ENCODE measurements around the gene APOBEC3A.
A peak's percentile ranks its signal among the peaks of the same experiment; 100 is the strongest.

APOBEC3A gene

DNA sequence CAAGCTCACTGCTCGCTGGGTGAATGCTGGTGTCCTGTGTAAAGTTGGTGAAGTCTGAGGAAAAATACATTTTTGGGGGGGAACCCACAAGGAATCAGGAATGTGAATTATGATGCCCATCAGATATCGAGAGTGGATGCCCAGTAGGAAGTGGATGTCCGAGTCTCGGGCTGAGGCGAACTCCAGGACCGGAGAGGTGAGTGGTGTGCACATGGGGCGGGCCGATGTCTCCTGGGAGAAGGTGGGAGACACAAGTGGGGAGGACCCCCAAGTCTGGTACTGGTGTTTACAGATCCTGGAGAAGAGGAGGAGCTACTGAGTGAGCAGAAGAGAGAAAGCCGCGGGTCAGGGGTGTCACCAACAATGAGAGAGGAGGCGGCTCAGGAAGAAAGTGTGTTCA lies 19.2 kb upstream of the APOBEC3A start:
- H3K27ac ChIP-seq = no peak overlapping the region
- TF ChIP-seq, protein P1, sequence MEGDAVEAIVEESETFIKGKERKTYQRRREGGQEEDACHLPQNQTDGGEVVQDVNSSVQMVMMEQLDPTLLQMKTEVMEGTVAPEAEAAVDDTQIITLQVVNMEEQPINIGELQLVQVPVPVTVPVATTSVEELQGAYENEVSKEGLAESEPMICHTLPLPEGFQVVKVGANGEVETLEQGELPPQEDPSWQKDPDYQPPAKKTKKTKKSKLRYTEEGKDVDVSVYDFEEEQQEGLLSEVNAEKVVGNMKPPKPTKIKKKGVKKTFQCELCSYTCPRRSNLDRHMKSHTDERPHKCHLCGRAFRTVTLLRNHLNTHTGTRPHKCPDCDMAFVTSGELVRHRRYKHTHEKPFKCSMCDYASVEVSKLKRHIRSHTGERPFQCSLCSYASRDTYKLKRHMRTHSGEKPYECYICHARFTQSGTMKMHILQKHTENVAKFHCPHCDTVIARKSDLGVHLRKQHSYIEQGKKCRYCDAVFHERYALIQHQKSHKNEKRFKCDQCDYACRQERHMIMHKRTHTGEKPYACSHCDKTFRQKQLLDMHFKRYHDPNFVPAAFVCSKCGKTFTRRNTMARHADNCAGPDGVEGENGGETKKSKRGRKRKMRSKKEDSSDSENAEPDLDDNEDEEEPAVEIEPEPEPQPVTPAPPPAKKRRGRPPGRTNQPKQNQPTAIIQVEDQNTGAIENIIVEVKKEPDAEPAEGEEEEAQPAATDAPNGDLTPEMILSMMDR (IDR thresholded peaks at IDR 0.05) = no peak
- no peaks in the 10 kb centered on the region for H3K9me3 ChIP-seq
- peaks cover 33% of the 10 kb centered on the region for H3K27me3 ChIP-seq
- peaks cover 28% of the 10 kb centered on the region in 2 experiments for H3K4me1 ChIP-seq (ENCODE audit: control insufficient read depth in 1 of 2, insufficient read depth in 1 of 2, low read depth in 1 of 2, low read length in 1 of 2)
- H3K36me3 ChIP-seq = no peaks in the 10 kb centered on the region
- H3K4me3 ChIP-seq (ENCODE audit: low read depth in 1 of 2, low read length in 1 of 2) = no peak overlapping the region

DNA sequence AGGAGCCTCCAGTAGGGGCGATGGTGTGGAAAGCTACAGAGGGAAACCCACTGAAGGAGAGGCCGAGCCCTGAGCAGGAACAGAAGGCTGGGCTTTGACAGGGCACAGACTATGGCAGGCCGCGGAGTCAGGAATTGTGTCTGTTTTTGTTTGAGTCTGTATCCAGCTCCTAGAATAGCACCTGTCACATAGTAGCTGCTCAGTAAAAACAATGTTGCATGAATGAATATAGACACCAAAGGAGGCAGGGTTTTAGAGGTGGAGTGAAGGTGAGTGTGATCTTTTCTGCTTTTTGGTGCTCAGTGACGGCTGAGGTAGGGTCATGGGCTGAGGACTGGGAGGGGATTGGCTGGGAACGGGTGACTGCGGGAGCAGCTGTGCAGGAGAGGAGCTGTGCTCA lies 18.5 kb upstream of the APOBEC3A start:
- TF ChIP-seq, protein P1 (IDR thresholded peaks at IDR 0.05) = no peak
- peaks cover 26% of the 10 kb centered on the region for H3K27me3 ChIP-seq
- no peaks in the 10 kb centered on the region for H3K9me3 ChIP-seq

DNA sequence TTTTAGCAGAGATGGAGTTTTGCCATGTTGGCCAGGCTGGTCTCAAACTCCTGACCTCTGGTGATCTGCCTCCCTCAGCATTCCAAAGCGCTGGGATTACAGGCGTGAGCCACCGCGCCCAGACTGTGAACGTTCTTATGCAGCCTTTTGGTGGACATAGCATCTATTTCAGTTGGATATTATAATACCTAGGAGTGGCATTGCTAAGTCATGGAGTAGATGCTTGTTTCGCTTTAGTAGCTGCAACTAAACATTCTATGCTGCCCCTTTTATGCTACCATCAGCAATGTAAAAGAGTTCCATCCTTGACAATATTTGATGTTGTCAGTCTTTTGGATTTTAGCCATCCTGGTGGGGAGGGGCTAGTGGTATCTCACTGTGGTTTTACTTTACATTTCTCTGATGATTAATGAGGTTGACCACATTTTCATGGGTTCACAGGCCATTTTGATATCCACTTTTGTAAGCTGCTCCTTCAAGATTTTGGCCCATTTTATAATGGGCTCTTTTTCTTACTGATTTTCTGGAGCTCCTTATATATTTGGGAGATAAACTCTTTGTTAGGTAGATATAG lies 16.5 kb upstream of the APOBEC3A start:
- Histone ChIP-seq H3K9me3 (no peaks in the 10 kb centered on the region), H3K36me3 (no peaks in the 10 kb centered on the region), H3K4me3 (ENCODE audit: low read depth in 1 of 2, low read length in 1 of 2) (peak overlapping the region; percentile 12 to 51), H3K27ac (peak overlapping the region; percentile 100), H3K27me3 (peaks cover 10% of the 10 kb centered on the region), H3K4me1 (ENCODE audit: control insufficient read depth in 1 of 2, insufficient read depth in 1 of 2, low read depth in 1 of 2, low read length in 1 of 2) (peaks cover 55% of the 10 kb centered on the region in 2 experiments)
- TF ChIP-seq, protein P1 (IDR thresholded peaks at IDR 0.05) = no peak

More for the DNA sequence above, 18.5 kb upstream of the APOBEC3A start:
- Histone ChIP-seq H3K4me1 (ENCODE audit: control insufficient read depth in 1 of 2, insufficient read depth in 1 of 2, low read depth in 1 of 2, low read length in 1 of 2) (peaks cover 35% of the 10 kb centered on the region in 2 experiments), H3K27ac (no peak overlapping the region), H3K4me3 (ENCODE audit: low read depth in 1 of 2, low read length in 1 of 2) (no peak overlapping the region), H3K36me3 (no peaks in the 10 kb centered on the region)

DNA sequence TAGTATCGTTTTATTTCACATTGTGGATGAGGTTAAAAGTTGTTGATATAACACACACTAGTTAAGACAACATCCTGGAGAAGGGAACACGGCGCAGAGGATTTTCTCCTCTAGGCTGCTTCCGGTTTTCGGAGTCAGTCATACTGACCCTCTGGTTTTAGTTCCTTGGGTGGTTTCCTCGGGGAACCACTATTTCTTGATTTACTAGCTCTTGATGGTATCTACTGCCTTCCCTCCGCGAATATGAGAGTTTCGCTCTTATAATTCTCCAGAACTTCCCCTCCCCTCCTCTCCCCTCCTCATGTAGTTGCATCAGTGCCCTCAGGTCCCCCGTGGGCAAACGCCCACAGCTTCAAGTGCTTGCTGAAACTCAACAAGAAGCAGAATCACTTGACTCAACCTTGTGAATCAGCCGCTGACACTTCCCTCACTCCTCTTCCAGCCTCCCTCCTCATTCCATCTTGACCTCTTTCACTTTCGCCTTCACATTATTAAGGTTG lies 15.9 kb upstream of the APOBEC3A start:
- Histone ChIP-seq H3K27me3 (peaks cover 10% of the 10 kb centered on the region), H3K27ac (peak overlapping the region; percentile 100), H3K9me3 (no peaks in the 10 kb centered on the region), H3K4me3 (ENCODE audit: low read depth in 1 of 2, low read length in 1 of 2) (peak overlapping the region; percentile 12 to 51), H3K4me1 (ENCODE audit: control insufficient read depth in 1 of 2, insufficient read depth in 1 of 2, low read depth in 1 of 2, low read length in 1 of 2) (peaks cover 61% of the 10 kb centered on the region in 2 experiments), H3K36me3 (no peaks in the 10 kb centered on the region)
- TF ChIP-seq, protein P1 (IDR thresholded peaks at IDR 0.05) = no peak

GRCh38 chr22:38942702-38943101 lies 14.7 kb upstream of the APOBEC3A start:
- Histone ChIP-seq H3K4me3 (ENCODE audit: low read depth in 1 of 2, low read length in 1 of 2) (peak overlapping the region; percentile 37 to 51), H3K27me3 (peaks cover 10% of the 10 kb centered on the region), H3K4me1 (ENCODE audit: control insufficient read depth in 1 of 2, insufficient read depth in 1 of 2, low read depth in 1 of 2, low read length in 1 of 2) (peaks cover 65 to 72% of the 10 kb centered on the region in 2 experiments), H3K36me3 (no peaks in the 10 kb centered on the region), H3K9me3 (no peaks in the 10 kb centered on the region), H3K27ac (peak overlapping the region; percentile 100)
- TF ChIP-seq, protein P1 (IDR thresholded peaks at IDR 0.05) = no peak

All from neutrophil (primary cell).